Femur (tissue), 1 donor: ENCODE data around the gene CAMKK1.
A peak's percentile ranks its signal among the peaks of the same experiment; 100 is the strongest.

Experiments
- DNase-seq: peaks from one replicate; pipeline ENCODE4 v3.0.0-alpha.2; 2017

Gene CAMKK1

DNA sequence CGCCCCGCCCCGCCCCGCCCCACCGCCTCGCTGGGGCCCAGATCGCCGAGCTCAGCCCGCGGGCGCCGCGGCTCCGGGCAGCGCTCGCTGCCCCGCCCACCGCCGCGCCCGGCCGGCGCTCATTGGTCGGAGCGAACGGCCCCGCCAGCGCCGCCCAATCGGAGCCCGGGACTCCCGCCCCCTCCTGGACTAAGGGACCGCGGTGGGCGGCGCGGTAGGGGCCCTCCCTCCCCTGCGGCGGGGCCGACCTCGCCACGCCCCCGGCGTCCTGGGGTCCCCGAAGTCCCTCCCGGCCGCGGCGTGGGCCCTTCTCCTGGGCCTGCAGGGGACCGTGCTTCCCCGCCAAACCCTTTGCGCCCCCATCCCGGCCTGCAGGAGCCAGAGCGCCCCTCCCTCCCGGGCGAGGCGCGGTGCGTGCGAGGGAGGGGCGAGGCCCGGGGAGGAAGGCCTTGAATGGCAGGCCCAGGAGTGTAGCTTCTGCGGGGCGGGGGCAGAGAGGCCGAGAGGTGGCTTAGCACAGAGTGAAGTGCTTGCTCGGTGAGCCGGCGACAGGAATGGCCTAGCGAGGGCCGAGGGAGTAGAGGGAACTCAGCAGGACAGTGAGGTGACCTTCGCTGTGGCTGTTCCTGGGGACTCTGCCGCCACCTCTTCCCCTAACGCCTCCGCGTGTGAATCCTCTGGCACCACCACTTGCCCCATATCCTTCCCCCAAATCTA is at the start of gene CAMKK1:
CAMKK1 (minus strand) TSS at position 51 of the 717 bp plus-strand sequence. CDS start 7,366 bp downstream, outside the sequence.
- DNase-seq, result peak; percentile 93

DNA sequence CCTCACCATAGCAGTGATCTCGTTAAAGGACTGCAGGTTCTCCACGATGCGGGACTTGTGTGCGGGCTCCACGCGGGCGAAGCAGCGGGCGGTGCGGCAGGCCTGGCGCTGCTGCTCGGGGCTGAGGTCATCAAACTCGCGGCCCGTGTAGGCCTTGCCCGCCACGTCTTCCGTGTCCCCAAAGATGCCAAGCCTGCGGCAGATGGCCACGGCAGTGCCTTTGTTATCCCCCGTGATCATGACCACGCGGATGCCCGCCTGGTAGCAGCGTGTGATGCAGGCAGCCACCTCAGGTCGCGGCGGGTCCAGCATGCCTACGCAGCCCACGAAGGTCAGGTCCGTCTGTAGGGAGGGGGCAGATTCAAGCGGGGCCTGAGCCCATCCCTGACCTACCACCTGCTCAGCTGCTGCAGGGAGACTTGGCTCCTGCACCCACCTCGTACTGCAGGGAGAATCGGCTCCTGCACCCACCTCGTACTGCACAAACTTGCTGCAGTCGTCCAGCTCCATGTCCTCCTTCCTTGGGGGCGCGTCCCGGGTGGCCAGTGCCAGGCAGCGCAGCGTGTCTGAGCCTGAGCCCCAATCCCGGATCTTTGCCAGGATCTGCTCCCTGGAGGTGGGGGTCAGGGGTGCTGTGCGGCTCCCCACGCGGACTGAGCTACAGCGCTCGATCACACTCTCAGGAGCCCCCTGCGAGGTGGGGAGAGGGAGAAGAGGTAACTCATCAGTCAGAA is 48.3 kb upstream of the CAMKK1 start:
- DNase-seq, result no peak

DNA sequence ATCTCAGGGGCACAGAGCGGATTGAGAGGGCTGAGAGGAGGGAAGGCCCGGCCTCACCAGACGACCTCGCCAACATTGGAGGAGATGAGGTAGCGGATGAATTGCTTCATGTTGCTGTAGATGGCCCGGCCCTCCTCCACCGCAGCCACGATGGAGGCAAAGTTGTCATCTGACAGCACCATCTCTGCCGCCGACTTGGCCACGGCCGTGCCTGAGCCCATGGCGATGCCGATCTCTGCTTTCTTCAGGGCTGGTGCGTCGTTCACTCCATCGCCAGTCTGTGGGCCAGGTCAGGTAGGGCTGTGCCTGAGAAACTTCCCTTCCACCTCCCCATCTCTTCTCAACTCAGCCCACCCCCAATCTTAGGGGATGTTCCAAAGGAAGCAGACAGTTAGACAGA is 44.5 kb upstream of the CAMKK1 start:
- no peak for DNase-seq

DNA sequence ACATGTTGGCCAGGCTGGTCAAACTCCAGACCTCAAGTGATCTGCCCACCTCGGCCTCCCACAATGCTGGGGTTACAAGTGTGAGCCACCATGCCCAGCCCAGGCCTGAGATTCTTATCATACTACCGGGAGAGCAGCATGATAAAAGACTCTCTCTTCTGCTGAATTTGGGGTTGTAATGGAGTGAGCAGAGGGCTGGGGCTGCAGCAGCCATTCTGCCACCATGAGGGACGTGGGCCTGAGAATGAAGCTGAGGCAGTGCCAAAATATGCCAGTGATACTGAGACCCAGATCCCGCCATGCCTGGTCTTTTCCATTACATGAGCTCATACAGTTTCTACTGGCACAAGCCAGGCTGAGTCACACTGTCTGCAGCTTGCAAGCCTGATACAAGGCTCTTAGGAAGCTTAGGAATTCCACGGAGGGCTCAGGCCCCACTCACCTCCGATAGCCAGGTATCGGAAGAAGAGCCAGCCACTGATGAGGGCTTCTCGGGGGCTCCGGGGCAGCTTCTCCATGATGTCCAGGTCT is 43.0 kb upstream of the CAMKK1 start:
- DNase-seq, result no peak

DNA sequence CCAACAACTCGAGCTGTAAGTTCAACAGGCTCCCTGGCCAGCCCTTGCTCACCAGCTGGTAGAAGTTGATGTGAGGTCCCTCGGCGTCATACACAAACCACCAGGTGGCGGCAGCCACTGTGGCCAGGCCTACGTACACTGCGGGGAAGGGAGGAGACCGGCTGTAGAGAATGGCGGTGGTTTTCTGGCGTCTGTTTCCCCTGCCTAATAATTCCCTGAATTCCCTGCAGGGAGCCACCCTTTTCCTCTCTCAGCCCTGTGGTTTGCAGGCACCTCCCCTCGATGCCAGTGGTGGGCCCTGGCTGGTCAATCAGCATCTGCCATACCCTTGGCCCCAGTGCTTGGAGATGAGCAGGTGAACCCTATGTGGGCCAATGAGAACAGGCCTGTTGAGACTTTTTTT is 42.3 kb upstream of the CAMKK1 start:
- DNase-seq, result peak; percentile 83

DNA sequence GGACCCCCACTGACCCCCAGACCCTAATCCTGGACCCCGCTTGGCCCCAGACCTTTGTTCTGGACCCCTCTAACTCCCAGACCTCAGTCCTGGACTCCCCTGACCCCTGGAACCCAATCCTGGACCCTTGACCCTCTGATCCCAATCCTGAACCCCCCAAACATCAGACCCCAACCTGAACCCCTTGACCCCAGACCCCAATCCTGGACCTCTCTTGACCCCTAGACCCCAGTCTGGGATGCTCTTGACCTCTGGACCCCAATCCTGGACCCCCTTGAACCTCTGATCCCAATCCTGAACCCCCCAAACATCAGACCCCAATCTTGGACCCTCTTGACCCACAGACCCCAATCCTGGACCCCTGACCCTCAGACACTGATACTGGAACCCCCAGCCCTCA is 36.9 kb upstream of the CAMKK1 start:
- DNase-seq, result no peak

DNA sequence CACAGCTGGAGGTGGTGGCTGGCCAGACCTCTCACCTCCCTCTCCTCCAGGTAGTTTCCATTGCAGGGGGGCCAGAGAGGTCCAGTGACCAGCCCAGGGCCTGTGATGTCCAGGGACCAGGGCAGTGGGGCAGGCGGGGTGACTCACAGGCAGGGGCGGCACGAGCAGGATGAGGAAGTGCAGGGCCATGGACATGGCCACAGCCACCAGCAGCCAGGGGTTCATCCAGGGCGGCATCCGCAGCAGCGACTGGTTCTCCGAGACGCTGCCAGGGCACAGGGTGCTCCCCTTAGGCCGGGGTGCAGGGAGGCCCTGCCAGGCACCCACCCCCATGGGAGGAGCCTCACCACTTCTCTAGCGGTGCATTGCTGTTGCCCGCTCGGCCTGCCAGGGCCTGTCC is 36.3 kb upstream of the CAMKK1 start:
- DNase-seq, result no peak

DNA sequence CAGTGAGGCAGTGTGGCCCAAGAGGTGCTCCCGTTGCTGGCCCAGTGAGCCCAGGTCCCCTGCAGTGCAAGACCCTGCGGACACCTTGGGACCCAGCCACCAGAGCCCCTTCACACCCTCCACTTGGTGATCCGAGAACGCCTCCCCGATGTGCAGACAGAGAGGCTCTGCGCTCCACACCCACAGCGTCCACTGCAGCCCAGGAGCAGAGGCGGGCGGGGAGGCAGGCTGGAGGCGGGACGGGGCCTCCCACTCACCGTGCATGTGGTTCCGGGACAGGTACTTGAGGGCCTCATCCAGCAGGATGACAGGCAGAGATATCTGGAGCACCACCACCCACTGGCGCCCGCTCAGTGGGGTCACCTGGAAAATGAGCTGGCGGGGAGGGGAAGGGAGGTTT is 35.6 kb upstream of the CAMKK1 start:
- DNase-seq, result no peak

DNA sequence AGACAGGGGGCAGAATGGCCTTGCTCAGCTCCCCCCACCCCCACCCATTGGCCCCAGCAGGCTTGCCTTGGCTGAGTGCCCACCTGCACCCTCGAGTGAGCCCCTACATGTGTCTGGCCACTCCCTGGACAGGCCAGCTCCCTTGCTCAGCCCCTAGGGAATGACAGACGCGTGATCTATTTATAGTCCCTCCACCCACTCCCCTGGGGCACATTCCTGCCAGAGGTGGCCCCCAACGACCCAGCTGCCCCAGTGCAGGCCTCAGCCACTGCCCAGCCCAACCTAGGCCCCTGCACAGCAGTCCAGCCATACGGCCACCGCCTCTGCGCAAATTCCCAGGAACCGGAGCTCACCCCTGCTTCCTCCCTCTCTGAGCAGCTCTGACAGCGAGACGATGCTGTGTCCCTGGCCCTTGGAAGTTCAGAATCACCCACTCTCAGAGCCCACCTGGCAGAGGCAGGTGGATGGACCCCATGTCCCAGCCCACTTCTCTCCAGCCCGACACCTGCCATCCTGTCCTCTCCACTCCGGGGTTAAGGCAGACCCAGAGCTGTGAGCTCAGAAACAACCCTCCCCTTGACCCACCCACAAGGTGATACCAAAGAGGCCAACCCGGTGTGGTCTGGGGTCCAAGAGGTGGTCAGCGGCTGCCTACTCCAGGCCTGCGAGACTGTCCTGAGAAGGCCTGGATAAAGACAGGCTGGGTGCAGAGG is 34.9 kb upstream of the CAMKK1 start:
- no peak for DNase-seq

DNA sequence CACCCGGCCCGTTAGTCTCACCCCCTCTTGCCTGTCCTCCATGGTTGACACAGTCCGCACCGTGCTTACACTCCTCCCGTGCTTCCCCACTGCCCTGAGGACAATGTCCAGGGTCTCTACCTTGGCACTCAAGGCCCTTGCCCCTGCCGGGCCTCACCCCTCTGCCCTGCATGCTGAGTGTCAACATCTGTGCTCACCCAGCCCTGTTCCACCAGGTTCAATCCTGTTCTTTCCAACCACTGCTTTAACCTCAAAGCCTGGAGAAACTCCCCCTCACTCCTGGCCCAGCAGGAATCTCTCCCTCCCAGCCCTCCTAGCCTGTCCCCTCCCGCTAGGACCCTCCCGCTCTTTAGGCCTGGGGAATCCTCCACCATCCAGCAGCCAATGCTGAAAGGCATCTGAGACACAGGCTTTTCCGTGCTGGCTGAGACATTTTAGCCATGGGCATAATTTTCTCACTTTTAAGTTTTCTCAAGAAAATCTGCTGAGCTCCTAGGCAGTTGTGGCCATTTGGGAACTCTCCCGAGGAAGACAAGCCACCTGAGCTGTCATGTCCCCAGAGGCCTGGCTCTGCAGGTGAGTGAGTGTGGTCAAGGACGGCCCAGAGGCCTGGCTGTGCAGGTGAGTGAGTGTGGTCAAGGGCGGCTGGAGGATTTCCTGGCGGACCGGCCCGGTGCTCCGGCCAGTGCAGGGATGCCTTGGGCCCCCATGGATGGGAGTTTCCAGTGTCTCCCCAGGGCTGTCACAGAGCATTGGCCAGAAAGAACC is 34.2 kb upstream of the CAMKK1 start:
- no peak for DNase-seq

DNA sequence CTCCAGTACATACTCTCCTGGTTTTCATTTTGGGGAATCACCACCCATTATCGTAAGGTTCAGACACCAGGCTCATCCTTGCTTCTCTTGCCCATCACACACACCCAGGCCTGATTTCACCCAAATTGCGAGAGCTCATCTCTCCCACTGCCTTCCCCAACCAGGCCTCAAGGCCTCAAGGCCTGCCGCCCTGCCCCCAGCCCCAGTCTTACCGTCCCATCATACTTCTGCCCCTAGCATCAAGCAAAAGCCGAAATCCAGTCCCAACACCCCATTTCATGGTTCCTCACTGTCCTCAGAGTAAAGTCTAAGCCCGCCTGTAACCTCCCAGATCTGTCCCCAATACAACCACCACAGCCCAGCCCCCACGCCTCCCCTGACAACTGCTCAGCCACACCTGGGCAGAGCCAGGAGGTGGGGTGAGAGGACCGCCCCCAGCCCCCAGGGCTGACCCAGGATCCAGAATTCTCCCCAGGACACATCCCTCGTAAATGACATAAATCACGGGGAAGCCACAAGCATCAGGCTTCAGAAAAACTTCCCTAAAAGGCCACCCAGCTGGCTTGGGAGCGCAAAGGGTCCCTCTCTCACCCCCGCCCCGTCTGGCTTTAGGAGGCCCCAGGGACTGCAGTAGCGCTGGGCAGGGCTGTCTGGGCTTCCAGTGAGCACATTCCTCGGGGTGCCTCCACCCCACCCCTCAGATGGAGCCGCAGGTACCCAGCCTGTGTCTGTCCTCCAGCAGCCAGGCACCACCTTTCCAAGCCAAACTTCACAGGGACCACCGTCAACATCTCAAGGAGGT is 33.0 kb upstream of the CAMKK1 start:
- no peak for DNase-seq

DNA sequence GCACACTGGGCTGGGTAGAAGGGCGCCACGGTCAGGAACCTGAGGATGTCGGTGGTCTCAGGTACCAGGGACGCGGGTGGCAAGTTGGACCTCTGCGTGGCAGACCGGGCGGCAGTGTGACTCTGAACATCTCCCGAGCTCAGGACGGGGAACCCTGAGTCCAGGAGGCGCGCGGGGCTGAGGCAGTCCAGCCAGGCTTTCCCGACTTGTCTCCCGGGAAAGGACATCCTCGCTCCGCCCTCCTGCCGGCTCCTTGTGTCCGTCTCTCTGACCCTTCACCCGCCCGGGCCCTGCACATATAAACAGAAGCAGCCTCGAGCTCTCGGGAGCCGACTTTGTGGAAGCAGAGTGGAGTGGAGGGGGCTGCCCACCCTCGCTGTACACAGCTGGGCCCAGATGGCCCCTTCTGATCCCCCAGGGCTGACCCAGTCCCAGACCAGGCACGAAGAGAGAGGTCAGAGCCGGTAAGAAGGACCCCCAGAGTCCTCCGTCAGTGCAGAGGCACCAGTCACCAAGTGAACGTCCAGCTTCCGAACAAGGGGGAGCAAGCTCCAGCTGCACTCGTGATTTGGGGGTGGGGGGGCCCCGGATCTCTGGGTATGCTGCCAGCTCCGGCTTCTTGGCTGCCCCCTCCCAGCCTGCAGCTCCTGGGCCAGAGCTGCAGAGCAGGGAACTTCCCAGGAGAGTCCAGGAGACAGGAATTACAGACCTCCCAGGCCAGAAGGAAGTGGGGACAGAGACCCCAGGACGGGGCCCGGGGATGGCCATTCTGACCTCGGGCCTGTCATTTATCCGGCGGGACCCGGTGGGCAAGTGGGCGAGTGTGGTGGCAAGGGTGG is 31.9 kb upstream of the CAMKK1 start:
- no peak for DNase-seq

DNA sequence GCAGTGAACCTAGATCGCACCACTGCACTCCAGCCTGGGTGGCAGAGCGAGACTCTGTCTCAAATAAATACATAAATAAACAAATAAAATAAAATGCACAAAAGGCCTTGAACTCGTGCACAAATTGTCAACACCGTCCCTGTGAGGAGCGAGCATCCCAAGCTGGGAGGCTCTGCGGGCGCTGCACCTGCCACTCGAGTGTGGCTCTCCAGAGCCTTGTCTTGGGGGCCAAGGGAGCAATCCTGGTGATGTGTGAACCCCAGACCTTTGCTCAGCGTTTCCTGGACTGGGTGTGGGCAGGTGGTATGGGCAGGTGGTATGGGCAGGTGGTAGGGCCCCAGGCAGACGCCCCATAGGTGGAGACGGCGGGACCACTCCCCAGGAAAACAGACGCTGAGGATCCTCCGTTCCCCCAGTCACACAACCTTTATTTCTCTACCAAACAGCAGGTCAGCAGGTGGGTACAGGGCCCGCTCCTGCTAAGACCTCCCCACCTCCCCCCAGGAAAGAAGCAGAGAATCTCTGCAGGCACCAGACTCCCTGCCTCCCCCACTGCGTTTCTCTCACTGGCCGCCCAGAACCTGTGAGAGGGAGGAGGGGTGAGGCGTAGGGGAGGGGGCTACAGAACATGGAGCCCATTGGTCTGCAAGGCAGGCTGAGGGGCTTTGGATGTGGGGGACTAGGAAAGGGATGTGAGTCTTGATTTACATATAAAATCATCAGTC is 30.8 kb upstream of the CAMKK1 start:
- no peak for DNase-seq

DNA sequence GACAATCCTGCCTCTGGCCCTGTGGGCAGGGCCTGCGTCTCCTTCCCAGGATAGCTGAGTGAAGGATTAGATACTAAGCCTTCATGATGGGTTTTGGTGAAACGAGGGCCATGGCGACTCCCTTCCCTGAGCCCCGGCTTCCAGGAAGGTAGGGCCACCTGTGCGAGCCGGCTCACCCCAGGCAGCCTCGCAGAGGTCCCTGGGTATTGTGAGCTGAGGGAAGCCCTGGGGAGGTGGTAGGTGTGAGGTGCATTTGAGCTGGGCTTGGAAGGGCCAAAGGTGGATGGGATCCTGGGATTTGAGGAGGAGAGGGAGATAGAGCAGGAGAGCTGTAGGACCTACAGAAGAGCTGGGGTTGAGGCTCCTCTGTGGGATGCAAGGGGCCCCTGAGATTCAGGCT is 29.9 kb upstream of the CAMKK1 start:
- DNase-seq, result no peak

DNA sequence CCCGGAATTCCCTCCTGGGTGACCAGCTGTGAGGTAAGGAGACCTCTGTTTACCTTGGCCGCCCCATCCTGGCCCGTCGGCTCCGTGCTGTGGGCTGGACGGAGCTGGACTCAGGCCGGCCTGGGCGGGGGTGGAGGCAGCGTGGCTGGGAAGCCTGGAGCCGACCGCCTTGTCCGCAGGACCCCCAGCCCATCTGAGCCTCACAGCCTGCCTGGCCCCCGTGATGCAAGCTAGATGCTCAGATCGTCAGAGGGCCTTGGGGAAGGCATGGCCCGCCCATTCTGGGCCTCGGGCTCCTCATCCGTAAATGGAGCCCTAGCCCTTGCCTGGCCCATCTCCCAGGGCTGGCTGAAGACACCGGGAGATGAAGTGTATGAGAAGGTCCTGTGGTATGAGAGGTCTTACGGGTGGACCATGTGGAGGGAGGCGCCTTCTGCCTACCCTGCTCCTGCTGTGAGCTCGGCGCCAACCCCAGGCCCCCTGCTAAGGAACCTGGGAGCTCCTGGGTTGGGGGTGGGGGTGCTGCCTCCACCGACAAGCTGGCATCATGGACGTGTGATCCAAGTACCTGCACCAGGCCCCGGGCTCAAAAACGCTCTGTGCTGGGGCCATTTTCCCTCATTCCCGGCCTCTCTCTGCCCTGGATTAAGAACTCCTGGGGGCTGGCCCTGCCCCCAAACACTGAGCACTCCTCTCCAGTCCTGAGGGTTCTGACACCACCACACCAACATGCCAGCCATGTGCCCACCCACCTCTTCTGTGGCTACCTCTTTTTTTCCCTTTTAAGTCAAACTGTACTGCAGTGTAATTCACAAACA is 28.9 kb upstream of the CAMKK1 start:
- DNase-seq, result no peak

DNA sequence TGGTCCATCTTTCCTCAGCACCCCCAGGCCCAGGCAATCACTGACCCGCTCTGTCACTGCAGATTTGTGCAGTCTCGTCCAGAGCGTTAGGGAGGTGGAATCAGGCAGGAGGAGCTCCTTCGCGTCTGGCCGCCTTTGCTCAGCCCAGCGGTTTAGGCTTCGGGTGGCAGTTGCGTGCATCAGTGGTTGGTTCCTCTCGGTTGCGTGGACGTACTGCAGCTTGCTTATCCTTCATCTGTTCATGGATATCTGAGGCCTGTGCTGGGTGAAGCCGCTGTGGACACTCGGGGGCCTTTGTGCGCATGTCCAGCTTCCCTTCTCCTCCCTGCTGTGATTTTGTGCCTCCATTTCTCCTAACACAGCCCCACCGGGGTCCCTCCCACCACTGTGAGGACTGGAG is 28.2 kb upstream of the CAMKK1 start:
- DNase-seq, result no peak

DNA sequence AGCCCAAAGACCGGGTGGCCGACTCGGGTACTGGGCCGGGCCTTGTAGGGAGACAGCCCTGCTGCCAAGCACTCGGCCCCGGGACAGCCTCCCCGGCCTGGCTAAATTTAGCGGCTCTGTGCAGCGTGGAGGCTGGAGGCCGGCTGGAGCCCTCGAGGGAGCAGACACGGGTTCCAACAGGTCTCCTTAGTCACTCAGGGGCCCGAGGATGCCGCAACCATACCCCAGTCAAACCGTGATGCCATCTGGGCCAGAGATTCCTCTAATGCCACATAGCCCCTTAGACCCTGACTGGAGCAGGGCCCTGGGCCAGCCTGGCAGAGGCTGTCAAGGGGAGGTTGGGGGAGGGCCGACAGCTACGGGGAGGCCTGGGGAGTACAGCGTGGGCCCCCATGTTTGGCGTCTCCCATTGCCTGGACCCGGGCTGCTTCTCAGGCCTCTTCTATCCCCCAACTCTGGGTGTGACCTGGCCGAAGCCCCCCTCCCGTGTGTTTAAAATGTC is 26.3 kb upstream of the CAMKK1 start:
- no peak for DNase-seq

DNA sequence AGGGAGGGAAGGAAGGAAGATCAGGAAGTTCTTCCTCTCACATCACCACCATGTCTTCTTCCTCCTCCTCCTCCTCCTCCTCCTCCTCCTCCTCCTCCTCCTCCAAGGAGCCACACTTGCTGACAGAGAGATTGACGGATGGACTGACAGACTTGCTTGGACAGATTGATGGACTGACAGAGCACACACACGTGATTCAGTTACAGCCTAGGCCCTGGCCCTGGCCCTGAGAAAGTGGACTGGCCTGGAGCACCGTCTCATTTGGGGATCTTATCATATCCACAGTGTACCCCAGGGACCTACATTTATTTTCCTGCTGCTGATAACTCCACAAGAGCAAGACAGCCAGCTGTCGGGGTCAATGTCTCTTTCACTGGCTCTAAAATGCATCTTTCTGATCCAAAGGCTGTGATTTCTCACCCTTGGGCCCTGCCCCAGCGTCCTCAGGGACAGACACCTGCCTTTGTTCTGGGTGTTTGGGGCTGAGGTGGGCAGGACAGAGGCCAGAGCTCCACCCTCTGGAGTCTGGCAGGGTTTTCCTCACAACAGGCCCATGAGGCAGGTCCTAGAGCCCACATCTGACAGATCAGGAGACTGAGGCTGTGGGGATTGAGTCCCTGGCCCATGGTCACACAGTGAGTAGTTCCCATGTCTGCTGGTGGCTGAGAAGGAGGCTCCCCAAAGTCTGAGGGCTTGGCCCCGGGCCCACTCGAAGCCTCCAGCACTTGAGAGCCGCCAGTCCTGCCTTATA is 25.7 kb upstream of the CAMKK1 start:
- no peak for DNase-seq
